Measurements from ENCODE around the gene ATOH8.

GRCh38 chr2:85806358-85807118, 52.7 kb downstream of the ATOH8 start:
- no peak for TF ChIP-seq CTCF (IDR thresholded peaks at IDR 0.05)
- no peak for TF ChIP-seq POLR2A (IDR thresholded peaks at IDR 0.05)

All from prostate gland (tissue), 2 donors.